Loucy (cell line): Measurements from ENCODE around the gene ENOX1.

Experiments used
- H2AFZ ChIP-seq: fragments of 200-600 bp; sonication (generic); 2 replicates; pipeline ENCODE4 v1.6.0; 2016; ENCODE audit warnings: antibody characterized with exemption, mild to moderate bottlenecking, low read length, moderate library complexity
- H3F3A ChIP-seq: fragments of 200-600 bp; 2 replicates; pipeline ENCODE4 v1.6.0; 2016; ENCODE audit warnings: antibody characterized with exemption, low read depth, mild to moderate bottlenecking
- H3K27me3 ChIP-seq: fragments of 200-600 bp; sonication (generic); 2 replicates; pipeline ENCODE4 v1.6.1; 2014; ENCODE audit warnings: low read length, mild to moderate bottlenecking; ENCODE audit not compliant: insufficient read depth, poor library complexity, severe bottlenecking
- H3K36me3 ChIP-seq: fragments of 200-600 bp; sonication (generic); 2 replicates; pipeline ENCODE4 v1.6.1; 2016; ENCODE audit warnings: low read length; ENCODE audit not compliant: insufficient read depth
- H3K4me1 ChIP-seq: fragments of 200-600 bp; sonication (generic); 2 replicates; pipeline ENCODE4 v1.5.1; 2014; ENCODE audit warnings: low read length, mild to moderate bottlenecking; ENCODE audit not compliant: insufficient read depth, poor library complexity, severe bottlenecking
- H3K4me2 ChIP-seq: fragments of 200-600 bp; sonication (generic); 2 replicates; pipeline ENCODE4 v1.6.0; 2014; ENCODE audit warnings: antibody characterized with exemption, low read length, low read depth, mild to moderate bottlenecking; ENCODE audit not compliant: poor library complexity, severe bottlenecking
- H3K4me3 ChIP-seq: fragments of 200-600 bp; sonication (generic); 2 replicates; pipeline ENCODE4 v1.5.1; 2014; ENCODE audit warnings: low read length, mild to moderate bottlenecking, mixed read lengths; ENCODE audit not compliant: poor library complexity, severe bottlenecking
- H3K79me2 ChIP-seq: fragments of 200-600 bp; sonication (generic); 2 replicates; pipeline ENCODE4 v1.6.1; 2014; ENCODE audit warnings: low read length; ENCODE audit not compliant: insufficient read depth
- H3K9ac ChIP-seq: fragments of 200-600 bp; sonication (generic); 2 replicates; pipeline ENCODE4 v1.6.0; 2014; ENCODE audit warnings: mild to moderate bottlenecking, low read depth, low read length, moderate library complexity; ENCODE audit not compliant: poor library complexity, severe bottlenecking
- H3K9me2 ChIP-seq: fragments of 200-600 bp; sonication (generic); replicated peaks from 2 replicates; pipeline ENCODE4 v1.6.1; 2016; ENCODE audit warnings: low read depth, low read length, mixed read lengths
- H3K9me3 ChIP-seq: fragments of 200-600 bp; sonication (generic); 2 replicates; pipeline ENCODE4 v1.6.1; 2014; ENCODE audit warnings: mild to moderate bottlenecking, antibody characterized with exemption, low read length, low read depth; ENCODE audit not compliant: insufficient read depth
- H4K20me1 ChIP-seq: fragments of 200-600 bp; sonication (generic); 2 replicates; pipeline ENCODE4 v1.6.0; 2014; ENCODE audit warnings: antibody characterized with exemption, low read length, mild to moderate bottlenecking; ENCODE audit not compliant: insufficient read depth, poor library complexity, severe bottlenecking
- CTCF ChIP-seq: fragments of 200-600 bp; sonication (generic); conservative IDR thresholded peaks from 2 replicates; pipeline ENCODE4 v1.5.1; 2014; ENCODE audit warnings: mild to moderate bottlenecking, antibody characterized with exemption, low read length
- EZH2phosphoT487 ChIP-seq: fragments of 200-600 bp; IDR thresholded peaks from 2 replicates; pipeline ENCODE4 v1.6.1; 2018; ENCODE audit warnings: antibody characterized with exemption, mild to moderate bottlenecking, moderate library complexity, borderline replicate concordance

The ENOX1 gene

DNA sequence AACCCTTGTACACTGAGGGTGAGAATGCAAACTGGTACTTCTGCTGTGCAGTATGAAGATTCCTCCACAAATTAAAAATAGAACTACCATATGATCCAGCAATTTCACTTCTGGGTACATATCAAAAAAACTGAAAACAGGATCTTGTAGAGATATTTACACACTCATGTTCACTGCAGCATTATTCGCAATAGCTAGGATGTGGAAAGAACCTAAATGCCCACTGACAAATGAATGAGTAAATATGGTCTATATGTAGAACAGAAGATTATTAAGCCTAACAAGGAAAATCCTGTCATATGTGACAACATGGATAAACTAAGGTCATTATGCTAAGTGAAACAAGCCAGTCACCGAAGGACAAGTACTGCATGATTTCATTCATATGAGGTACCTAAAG lies 304.7 kb downstream of the ENOX1 start:
- Histone ChIP-seq H3K9me2 (no peaks in the 10 kb centered on the region), H3K4me3 (no peak overlapping the region), H3K27me3 (no peaks in the 10 kb centered on the region), H3K4me2 (no peak overlapping the region), H2AFZ (no peak overlapping the region), H3K36me3 (no peaks in the 10 kb centered on the region), H3F3A (no peaks in the 10 kb centered on the region), H4K20me1 (no peaks in the 10 kb centered on the region), H3K79me2 (no peaks in the 10 kb centered on the region), H3K9me3 (no peaks in the 10 kb centered on the region), H3K4me1 (peaks cover 22% of the 10 kb centered on the region), H3K9ac (no peak overlapping the region)
- no peak for TF ChIP-seq EZH2phosphoT487
- no peak for TF ChIP-seq CTCF

DNA sequence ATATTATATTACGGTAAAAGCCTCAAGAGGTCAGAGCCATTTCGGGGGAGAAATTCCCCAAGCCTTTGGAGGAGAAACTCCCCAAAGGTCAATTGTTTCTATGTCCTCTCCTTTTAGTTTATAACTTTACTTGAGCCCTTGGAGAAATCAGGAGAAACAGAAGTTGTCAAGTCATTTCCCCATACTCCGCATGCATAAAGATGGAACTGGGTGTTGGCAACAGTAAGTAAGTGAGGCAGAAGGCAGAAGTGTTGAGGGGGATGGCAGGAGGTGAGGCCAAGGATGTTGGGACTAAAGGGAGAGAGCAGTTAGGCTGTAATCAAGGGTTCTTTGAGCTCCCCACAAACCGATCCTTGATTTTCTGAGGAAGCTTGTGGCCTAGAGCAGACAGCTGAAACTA lies 307.9 kb downstream of the ENOX1 start:
- H3K4me3 ChIP-seq: no peak overlapping the region
- no peaks in the 10 kb centered on the region for H3K4me1 ChIP-seq
- no peak overlapping the region for H2AFZ ChIP-seq
- no peaks in the 10 kb centered on the region for H3K36me3 ChIP-seq
- no peak overlapping the region for H3K4me2 ChIP-seq
- no peaks in the 10 kb centered on the region for H4K20me1 ChIP-seq
- H3K27me3 ChIP-seq: no peaks in the 10 kb centered on the region
- H3K9me3 ChIP-seq: no peaks in the 10 kb centered on the region
- H3K9ac ChIP-seq: no peak overlapping the region
- H3K79me2 ChIP-seq: no peaks in the 10 kb centered on the region
- no peaks in the 10 kb centered on the region for H3K9me2 ChIP-seq
- no peaks in the 10 kb centered on the region for H3F3A ChIP-seq
- TF ChIP-seq CTCF: no peak
- no peak for TF ChIP-seq EZH2phosphoT487

DNA sequence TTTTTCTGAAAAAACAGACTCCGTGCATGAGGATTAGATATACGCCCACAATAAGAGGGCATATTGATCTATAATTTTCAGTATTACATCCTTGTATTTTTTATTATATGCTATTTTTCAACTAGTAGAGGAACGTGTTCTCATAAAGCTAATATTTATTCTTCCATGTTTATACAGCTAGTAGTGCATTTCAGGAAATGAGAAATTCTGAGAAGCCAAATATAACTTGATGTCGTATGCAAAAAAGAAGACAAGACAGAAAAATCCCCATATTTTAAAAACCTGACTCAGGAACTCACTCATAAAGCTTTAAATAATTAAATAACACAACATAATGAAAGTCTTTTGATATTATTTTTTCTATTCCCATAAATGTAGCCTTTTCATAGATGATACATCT lies 308.6 kb downstream of the ENOX1 start:
- Histone ChIP-seq H3K79me2 (no peaks in the 10 kb centered on the region), H3K4me2 (no peak overlapping the region), H2AFZ (no peak overlapping the region), H3F3A (no peaks in the 10 kb centered on the region), H3K4me3 (no peak overlapping the region), H3K4me1 (no peaks in the 10 kb centered on the region), H3K9me2 (no peaks in the 10 kb centered on the region), H3K9me3 (no peaks in the 10 kb centered on the region), H3K27me3 (no peaks in the 10 kb centered on the region), H4K20me1 (no peaks in the 10 kb centered on the region), H3K9ac (no peak overlapping the region), H3K36me3 (no peaks in the 10 kb centered on the region)
- TF ChIP-seq CTCF (no peak), EZH2phosphoT487 (no peak)
